ENCODE results near the gene ANXA9.

Gene ANXA9

GRCh38 chr1:150974580-150975478, 7.3 kb upstream of the ANXA9 start, which contains the start of gene CERS2:
TSS of gene CERS2 (minus strand) at chr1:150974835. CDS start at chr1:150969090, 5,745 bp downstream.
- peak; percentile 81 for DNase-seq

GRCh38 chr1:150976401-150976821, 5.7 kb upstream of the ANXA9 start:
- no peak for DNase-seq

GRCh38 chr1:150976879-150977694, 5.0 kb upstream of the ANXA9 start:
- peak; percentile 93 for DNase-seq

GRCh38 chr1:150979092-150980056, 2.7 kb upstream of the ANXA9 start:
- peak; percentile 94 for DNase-seq

- no peak for DNase-seq
Measured at GRCh38 chr1:150981177-150981804, 801 bp upstream of the ANXA9 start.

- DNase-seq, result no peak
Measured at GRCh38 chr1:150985179-150985825, 3.2 kb downstream of the ANXA9 start.

GRCh38 chr1:150987924-150988323, 5.8 kb downstream of the ANXA9 start:
- DNase-seq, result no peak

- DNase-seq, result no peak
Measured at GRCh38 chr1:150992626-150993025, 10.5 kb downstream of the ANXA9 start.

- DNase-seq, result no peak
Measured at GRCh38 chr1:150994248-150994647, 12.2 kb downstream of the ANXA9 start.

GRCh38 chr1:150995460-150995859, 13.4 kb downstream of the ANXA9 start:
- DNase-seq, result no peak

GRCh38 chr1:150995896-150996295, 13.8 kb downstream of the ANXA9 start:
- DNase-seq, result peak; percentile 53

- no peak for DNase-seq
Measured at GRCh38 chr1:150997126-150997872, 15.2 kb downstream of the ANXA9 start.

- DNase-seq, result no peak
Measured at GRCh38 chr1:150997949-150998348, 15.9 kb downstream of the ANXA9 start.

- DNase-seq, result peak; percentile 65
Measured at GRCh38 chr1:150999051-150999674, 17.1 kb downstream of the ANXA9 start.

- DNase-seq, result no peak
Measured at GRCh38 chr1:150999926-151000325, 17.8 kb downstream of the ANXA9 start.

GRCh38 chr1:151000408-151000807, 18.3 kb downstream of the ANXA9 start:
- DNase-seq, result no peak

GRCh38 chr1:151001602-151002001, 19.5 kb downstream of the ANXA9 start:
- DNase-seq, result peak; percentile 63

- DNase-seq, result peak; percentile 18
Measured at GRCh38 chr1:151002051-151002450, 20.0 kb downstream of the ANXA9 start.

GRCh38 chr1:151002611-151003010, 20.5 kb downstream of the ANXA9 start:
- DNase-seq, result no peak

GRCh38 chr1:151003180-151003579, 21.1 kb downstream of the ANXA9 start:
- peak; percentile 18 for DNase-seq
